COLO829 (cell line): ENCODE measurements around the gene PDLIM5.

Source experiments
- DNase-seq: peaks from one replicate; pipeline ENCODE4 v3.0.0; 2012; ENCODE audit warnings: low spot score

Gene PDLIM5

DNA sequence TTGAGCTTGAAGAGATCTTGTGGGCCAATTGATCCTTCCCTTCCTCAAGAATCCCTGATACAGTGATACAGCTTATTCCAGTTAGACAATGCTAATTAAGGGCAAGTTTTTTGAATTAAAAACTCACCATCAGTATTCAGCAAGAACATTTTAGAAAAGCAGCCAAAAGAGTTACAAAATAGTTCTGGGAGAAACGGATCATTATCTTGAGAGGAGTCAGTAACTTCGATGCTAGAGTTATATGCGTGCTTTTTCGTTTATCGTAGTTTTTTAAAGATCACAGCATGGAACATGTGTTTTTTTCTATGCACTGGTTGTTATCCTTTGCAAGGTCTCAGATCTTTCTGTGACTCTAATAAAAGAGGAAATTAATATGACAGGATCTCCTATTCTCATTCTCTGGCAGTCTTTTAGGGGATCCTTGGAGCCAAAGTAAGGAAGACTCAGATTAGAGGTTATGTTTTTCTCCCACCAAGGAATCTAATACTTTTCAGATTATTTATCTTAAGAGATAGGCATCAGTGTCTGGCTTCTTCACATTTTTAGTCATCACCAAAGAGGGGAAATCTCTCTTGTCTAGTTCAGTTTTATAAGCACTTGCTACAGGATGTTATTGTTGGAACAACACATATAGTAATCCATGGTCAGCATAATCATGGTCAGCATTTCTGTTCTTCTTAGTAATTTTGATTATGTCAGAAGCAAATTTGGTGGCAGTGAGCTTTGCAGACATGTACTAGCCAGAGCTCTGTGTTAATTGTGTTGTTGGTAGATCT, 109.7 kb downstream of the PDLIM5 start:
- DNase-seq: no peak

DNA sequence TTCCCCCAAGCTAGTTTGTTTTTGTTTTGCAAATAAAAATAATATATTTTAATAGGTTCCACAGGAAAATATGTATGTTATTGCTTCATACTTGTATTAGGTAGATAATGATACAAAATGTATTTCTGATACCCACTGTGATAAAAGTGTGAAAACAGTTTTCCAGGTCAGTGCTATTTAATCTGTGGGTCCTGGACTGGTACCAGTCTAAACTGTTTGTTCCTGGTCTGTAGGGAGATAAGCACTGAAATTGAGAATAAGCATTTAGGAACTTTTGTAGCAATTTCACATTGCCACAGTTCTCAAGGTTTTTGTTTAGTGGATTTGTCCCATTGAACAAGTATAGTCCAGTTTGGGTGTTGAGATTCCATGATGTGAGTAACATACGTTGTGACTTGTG, 110.5 kb downstream of the PDLIM5 start:
- DNase-seq: no peak

DNA sequence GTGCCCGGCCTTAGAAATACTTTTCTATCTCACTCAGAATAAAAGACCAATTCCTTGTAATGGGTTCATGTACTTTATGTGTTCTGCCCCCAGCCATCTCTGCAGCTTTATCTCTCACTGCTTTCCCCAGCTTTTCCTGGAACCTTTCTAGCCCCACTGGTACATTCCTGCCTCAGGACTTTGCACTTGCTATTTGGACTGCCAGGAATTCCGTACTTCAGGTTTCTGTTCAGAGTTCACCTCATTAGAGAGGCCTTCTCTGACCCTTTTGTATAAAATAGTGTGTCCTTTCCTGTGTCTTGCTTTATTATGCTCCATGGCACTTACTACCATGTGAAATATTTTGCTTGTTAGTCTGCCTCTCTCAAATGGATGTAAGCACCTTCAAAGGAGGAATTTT, 112.5 kb downstream of the PDLIM5 start:
- DNase-seq: no peak

DNA sequence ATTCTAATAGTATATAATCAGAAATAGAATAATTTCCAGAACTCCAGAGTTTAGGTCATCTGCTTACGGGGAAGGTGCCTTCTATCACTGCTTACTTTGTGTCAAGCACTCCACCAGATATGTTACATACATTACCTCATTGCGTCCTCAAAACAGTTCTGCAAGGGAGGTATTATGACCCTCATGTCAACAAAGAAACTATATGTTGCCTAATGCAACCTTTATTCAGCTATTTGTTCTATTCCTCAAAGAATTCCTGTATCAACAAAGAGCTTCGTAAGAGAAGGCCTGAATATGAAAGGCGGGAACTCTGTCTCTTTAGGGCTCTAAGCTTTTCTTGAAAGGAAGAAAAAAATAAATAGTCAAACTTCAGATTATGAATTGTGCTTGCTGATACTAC, 114.7 kb downstream of the PDLIM5 start:
- DNase-seq: no peak

DNA sequence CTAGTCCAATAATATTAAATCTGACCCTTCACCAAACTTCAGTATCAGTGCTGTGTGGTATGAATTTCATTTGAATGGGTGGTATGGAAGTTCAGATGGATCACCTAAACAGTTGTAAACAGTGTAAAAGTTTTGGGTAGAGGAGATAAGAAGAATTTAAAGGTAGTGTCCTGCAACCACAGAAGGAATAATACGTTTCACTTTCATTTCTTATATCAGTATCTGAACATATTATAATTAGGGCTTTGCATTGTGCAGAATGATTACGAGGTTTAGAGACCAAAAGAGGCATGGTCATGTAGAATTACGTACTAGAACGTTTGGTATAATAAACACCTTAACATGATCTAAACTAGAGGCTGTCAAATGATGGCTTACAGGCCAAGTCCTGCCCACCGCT, 116.1 kb downstream of the PDLIM5 start:
- no peak for DNase-seq

DNA sequence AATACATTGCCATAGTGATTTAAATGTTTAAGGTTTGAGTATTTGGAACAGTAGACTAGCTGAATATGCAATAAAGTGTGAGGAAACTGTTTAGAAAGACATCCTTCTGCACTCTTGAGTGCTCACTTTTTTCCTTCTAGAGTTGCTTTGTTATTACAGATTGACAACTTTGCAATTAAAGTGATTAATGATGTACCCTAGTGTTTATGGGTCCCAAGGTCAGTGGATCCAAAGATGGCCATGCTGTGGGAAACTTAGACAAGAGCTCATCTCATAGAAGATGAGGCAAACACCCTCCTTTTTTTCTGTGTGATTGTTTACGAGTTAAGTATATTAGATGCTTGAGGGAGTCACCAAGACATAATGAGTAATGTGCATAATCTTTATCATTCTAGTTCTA, 118.8 kb downstream of the PDLIM5 start:
- no peak for DNase-seq

DNA sequence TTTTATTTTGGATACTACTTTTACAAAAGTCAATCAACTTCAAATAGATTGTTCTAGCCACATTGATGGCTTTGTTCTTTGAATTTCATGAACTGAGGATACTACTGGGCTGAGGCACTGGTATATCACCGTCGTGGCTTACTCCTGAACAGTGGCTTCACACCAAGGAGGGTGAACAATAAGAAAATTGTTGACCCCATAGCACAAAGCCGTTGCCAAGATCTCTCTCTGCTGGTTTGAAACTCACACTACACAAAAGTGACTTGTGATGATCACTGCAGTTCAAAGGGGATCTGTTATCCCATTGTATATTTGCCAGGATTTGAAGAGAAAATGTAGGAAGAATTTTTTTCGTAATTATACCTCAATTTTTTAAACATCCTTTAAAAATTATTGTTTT, 119.6 kb downstream of the PDLIM5 start:
- no peak for DNase-seq

DNA sequence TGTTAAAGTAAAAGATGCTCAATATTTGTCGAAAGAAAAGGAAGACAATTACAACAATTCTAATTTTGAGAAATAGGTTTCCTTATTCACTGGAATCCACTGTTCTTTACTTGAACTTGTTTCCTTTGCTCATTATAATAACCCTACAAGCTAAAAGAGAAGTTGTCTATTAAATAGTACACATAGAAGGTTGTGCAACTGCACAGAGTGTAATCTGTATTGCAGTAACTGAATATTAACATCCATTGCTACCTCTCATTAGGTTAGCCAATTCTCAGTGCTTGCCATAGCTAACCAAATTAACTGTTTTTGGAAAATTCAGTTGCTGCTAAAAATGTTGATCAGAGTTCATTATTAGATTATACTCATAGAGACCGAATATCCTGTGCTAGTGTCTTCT, 120.0 kb downstream of the PDLIM5 start:
- no peak for DNase-seq

DNA sequence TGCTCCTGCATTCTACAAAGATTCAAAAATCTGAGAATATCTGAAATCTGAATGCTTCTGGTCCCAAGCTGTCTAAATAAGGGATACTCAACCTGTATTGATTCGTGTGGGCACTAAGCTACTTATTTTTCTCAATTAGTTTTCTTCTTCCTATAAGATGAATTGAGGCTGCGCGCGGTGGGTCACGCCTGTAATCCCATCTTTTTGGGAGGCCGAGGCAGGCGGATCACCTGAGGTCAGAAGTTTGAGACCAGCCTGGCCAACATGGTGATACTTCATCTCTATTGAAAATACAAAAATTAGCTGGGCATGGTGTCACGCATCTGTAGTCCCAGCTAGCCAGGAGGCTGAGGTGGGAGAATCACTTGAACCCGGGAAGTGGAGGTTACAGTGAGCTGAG, 122.3 kb downstream of the PDLIM5 start:
- DNase-seq: no peak

DNA sequence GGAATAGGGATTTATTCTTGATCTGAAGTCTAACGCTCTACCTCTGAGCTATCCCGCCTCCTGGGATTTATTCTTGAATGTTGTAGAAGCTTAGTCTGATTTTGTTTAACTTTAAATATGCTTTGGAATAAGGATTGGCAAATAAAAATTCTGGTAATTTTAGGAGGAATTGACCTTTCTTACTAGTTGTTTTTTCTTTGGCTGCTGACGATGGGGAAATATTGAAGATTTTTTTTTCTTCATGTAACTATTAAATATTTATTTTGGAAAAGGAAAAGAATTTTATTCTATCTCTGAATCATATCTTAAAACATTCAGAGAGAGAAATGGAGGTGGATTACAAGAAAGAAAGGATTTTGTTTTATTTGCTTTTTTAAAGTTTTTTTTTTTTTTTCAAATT, 122.9 kb downstream of the PDLIM5 start:
- DNase-seq: no peak

DNA sequence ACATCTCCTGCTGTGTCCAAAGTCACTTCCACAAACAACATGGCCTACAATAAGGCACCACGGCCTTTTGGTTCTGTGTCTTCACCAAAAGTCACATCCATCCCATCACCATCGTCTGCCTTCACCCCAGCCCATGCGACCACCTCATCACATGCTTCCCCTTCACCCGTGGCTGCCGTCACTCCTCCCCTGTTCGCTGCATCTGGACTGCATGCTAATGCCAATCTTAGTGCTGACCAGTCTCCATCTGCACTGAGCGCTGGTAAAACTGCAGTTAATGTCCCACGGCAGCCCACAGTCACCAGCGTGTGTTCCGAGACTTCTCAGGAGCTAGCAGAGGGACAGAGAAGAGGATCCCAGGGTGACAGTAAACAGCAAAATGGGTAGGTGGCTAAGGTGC, 123.9 kb downstream of the PDLIM5 start:
- no peak for DNase-seq

DNA sequence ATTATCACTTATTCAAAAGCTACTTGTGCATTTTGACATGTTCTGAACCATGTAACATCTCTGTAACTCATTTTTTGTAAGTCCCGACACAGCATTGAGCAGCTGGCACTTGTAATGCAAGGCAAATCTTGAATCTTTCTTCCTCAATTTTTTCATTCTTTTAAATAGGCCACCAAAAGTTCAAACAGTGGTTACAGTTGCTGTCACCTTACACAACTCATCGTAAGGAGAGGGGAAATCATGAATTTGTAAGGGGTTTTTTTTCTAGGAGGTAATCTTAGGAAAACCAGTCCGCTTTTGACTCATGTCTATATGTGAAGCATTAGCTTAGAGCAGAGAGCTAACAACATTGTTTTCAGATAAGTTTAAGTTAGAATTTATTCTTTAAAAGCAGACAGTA, 124.5 kb downstream of the PDLIM5 start:
- no peak for DNase-seq

DNA sequence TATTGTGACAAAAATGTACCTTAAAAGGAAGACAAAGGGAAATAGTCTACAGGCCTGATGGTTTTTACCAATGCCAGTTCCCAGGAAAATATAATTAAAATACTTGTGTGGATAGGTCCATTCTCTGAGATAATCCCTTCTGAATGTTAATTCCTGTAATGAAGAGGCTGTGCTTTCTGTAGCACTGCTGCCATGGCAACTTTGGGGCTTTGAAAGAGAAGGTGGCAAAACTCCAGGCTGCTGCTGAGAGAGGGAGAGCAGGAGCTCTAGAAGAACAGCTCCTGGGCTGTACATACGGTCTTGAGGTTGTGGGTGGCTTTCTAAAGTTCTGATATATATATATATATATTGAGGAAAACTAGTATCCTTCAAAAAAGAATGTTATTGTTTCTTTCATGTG, 125.4 kb downstream of the PDLIM5 start:
- no peak for DNase-seq

DNA sequence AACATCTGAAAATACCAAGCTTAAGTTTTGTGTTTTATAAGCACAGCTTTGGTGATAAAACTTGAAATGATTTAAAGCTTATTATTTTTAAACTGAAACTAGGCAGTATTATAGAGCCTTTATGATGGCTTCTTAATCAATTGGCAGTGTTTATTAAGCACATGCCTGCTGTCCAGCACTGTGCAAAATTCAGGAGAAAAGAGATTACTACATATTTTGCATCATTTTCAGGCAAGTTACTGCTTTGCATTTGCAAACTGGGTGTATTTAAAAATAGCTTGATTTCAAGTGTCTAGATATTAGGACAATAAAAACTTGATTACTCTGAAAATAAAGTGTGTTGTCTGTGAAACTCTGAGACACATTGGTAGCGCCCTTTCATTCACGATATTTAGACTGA, 126.5 kb downstream of the PDLIM5 start:
- DNase-seq: no peak

DNA sequence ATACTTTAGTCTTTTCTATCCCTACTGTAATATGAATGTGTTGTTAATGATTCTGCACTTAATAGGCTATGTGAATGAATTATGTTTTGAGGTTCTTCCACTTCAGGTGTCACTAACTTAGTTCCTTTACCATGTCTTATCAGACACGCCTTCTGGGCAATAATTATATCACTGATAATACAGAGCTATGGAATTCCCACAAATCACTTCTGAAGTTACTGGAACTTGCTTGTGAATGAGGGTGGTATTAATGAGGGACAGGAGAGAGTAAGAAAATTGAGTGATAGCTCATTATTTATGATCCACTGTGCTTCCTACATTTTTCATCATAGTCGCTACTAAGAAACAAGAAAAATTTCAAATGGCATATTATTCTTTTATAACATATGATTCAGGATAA, 130.0 kb downstream of the PDLIM5 start:
- DNase-seq: no peak

DNA sequence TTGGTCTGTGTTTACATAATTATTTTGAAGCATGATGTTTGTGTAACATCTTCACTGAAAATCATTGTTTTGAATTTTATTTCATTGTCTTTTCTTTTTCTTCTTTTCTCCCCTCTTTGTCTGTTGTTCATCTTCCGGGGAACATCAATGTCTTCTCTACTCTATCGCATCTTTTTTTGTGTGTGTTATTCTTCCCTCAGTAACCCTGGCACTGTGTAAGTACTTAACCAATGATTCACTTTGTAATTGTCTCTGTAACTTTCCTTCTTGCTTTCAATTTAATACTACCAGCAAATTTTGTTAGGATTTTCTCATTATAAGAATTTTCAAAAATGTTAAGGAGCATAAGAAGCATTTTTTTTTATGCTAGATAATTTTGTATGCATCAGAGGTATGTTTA, 130.8 kb downstream of the PDLIM5 start:
- DNase-seq: no peak

DNA sequence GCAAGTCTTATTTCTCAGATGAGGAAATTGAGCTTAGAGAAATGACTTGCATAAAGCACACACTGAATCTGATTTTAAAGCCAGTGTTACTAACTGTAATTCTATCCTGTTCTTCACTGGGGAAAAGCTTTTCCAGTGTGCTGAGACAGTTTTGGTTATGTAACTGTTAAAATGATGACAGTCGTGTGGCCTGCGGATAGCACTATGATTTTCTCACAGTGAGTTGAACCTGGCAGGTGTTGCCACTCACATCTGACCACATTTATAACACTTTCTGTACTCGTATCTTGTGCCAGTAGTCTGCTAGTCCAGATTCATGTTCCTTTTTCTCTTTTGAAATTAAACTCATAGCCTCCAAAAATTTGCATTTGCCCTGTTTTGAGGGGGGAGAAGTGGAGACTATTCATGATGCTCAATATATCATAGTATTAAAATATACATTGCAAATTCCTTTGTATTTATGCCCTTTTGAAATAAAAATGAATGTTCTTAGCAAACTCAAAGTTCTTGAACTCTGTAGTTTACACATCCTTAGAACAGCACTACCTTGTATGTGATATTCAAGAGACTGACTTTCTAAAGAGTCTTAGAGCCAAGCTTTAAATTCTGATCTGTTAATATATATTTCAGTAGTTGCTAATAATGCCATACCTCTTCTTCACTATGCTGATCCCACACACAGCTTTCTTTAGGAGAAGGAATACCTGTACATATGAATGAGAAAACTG, 132.3 kb downstream of the PDLIM5 start:
- no peak for DNase-seq

DNA sequence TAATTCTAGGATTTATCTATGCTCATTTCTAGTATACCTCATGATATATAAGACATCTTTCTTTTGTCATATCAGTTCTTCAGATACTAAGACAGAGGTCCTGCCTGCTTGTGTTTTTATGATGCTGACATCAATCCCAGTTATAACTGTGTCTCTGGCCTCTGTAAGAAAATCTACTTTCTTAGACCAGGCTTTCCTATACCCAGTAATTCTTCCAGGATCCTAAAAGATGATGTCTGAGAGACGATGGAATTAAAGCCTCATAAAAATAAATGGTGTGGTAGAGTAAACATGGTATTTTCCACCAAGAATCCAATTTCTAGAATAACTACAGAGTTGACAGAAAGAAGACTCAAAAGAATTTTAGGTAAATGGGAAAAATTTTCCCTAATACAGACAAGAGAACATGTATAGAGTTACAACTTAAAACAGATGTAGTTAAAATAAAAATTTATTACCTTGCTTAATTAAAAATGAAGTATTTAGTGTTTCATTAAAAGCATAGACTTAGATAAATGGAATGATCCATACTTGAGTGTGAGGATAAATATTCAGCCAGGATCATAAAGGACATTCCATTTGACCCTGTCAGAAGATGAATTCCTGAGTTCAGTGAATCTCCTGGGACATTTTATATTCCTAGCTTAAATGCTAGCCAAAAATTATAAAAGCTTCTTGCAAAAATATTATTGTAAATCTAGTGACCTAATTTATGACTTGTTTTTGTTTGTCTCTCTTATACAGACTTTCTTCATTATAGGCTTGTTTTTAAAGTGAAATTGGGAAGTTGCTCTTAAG, 137.4 kb downstream of the PDLIM5 start:
- no peak for DNase-seq

DNA sequence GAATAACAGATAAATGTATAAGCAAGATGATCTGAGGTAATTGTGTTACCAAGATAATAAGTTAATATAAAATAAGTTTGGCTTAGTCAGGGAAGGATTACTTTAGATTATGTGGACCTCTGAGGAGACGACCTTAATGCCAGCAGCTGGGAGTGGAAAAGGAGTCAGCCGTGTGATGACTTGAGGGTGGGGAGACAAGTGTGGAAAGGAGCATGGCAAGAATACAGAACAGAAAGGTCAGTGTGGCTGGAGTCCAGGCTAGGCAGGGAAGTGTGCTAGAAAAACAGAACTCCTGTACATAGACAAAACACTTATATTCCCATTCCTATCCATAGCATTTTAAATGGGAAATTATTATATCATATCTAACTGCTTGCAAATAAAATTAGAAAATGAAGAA, 138.8 kb downstream of the PDLIM5 start:
- DNase-seq: no peak

DNA sequence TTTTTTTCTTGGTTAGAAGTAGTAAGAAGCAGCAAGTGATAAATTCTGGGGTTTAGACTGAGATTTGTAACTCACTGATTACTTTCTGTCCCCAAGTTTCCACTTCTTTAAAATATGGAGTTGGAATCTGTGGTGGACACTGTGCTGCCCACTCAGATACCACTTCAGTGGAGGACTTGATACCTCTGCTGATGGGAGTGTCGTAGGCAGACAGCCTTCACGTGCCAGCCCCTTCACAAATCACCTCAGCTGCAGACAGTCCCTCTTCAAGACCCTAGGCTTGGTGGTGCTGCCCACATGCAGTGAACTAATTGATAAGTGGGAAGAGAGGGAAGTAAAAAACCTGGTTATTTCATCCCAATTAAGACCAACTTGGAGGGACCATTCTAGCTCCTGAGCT, 139.5 kb downstream of the PDLIM5 start:
- DNase-seq: no peak

DNA sequence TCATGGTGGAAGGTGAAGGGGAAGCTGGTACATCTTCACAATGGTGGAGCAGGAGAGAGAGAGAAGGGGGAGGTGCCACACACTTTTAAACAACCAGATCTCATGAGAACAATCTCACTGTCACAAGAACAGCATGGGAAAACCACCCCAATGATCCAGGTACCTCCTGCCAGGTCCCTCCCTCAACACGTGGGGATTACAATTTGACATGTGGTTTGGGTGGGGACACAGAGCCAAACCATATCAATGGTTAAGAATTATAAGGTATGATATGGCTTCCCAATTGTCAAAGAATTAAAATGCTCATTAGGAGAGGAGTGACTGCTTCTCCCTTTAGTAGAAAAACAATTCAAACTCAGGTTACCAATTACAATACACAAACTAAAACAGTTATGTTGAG, 143.3 kb downstream of the PDLIM5 start:
- no peak for DNase-seq

DNA sequence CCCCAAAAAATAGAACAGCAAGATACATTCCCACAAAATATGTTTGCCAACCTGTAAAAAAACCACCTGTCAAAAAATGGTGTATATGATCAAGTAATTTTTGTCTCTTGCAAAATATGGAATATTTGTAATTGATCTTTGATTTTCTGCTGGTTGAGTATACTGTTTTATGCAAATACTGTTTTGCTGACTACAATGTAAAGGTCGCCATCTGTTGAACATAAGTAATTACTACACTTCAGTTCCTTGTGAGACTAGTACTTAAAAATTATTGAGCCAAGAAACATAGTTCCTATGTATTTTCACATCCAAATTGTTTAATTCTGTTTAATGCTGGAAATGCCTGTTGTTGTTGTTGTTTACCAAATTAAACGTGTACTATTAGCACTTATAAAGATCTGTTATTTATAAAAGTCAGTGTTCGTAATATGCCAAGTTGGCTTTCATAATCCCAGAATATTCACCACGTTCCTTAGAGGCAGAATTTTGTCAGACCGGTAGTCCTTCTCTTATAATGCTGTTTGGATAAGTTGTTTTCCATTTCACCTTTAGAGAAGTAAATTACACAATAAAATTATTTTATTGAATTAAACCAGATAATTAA, 144.2 kb downstream of the PDLIM5 start:
- peak; percentile 70 for DNase-seq

DNA sequence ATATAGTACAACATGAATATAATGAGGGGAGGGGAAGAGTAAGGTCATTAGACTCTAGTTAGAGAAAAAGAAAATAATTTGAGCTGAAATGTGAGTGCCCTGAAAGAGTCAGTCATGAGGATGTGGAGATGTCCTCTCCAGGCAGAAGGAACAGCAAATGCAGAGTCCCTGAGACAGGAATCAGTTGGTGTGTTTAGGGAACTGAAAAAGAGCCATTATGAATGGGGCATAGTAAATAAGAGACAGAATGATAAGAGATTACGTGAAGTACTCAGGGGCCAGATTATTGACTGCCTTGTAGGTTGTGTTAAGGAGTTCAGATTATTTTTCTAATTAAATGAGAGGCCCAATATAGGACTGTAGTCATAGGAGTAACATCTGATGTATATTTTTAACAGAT, 147.0 kb downstream of the PDLIM5 start:
- DNase-seq: no peak
